HG03097 (cell line): ENCODE measurements around the gene ACP6.
"Not testable (repeated sequence)": the region's sequence is repeated elsewhere in the genome, so short reads cannot be mapped to it uniquely, and the experiment has no call there.

Source experiments
- ATAC-seq: cut with Tn5 transposase; IDR thresholded peaks from one replicate; pipeline ENCODE4 v1.9.1; 2021; ENCODE audit not compliant: unreplicated experiment, low FRiP score

Gene ACP6

DNA sequence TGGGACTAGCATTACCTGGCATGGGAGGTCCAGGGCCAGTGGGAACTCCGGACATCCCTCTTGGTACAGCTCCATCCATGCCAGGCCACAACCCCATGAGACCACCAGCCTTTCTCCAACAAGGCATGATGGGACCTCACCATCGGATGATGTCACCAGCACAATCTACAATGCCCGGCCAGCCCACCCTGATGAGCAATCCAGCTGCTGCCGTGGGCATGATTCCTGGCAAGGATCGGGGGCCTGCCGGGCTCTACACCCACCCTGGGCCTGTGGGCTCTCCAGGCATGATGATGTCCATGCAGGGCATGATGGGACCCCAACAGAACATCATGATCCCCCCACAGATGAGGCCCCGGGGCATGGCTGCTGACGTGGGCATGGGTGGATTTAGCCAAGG, 45.8 kb downstream of the ACP6 start:
- ATAC-seq = no peak

DNA sequence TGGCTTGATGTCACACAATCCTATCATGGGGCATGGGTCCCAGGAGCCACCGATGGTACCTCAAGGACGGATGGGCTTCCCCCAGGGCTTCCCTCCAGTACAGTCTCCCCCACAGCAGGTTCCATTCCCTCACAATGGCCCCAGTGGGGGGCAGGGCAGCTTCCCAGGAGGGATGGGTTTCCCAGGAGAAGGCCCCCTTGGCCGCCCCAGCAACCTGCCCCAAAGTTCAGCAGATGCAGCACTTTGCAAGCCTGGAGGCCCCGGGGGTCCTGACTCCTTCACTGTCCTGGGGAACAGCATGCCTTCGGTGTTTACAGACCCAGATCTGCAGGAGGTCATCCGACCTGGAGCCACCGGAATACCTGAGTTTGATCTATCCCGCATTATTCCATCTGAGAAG, 46.3 kb downstream of the ACP6 start:
- ATAC-seq = no peak

DNA sequence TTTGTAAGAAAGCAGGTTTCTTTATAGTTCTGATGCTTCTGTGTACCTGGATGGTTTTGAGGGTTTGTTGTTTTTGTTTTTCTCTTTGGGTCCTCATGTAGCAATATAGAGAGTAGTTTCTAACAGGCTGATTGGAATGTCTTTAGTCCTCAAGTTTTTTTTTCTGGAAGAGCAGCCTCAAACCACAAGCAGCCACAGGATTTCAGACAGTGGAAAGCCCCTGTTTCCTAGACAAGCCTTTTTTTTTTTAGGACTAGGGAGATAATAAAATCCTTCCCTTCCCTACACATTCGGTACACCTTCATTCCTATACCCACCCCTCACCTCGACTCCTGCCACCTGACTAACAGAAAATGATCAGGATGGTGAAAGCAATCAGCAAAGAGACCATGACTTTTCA, 47.6 kb downstream of the ACP6 start:
- ATAC-seq = no peak

DNA sequence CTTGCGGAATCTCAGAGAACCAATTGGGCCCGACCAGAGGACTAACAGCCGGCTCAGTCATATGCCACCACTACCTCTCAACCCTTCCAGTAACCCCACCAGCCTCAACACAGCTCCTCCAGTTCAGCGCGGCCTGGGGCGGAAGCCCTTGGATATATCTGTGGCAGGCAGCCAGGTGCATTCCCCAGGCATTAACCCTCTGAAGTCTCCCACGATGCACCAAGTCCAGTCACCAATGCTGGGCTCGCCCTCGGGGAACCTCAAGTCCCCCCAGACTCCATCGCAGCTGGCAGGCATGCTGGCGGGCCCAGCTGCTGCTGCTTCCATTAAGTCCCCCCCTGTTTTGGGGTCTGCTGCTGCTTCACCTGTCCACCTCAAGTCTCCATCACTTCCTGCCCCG, 49.8 kb downstream of the ACP6 start:
- no peak for ATAC-seq

DNA sequence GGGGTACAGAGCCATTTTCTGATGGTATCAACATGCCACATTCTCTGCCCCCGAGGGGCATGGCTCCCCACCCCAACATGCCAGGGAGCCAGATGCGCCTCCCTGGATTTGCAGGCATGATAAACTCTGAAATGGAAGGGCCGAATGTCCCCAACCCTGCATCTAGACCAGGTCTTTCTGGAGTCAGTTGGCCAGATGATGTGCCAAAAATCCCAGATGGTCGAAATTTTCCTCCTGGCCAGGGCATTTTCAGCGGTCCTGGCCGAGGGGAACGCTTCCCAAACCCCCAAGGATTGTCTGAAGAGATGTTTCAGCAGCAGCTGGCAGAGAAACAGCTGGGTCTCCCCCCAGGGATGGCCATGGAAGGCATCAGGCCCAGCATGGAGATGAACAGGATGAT, 50.6 kb downstream of the ACP6 start:
- no peak for ATAC-seq

DNA sequence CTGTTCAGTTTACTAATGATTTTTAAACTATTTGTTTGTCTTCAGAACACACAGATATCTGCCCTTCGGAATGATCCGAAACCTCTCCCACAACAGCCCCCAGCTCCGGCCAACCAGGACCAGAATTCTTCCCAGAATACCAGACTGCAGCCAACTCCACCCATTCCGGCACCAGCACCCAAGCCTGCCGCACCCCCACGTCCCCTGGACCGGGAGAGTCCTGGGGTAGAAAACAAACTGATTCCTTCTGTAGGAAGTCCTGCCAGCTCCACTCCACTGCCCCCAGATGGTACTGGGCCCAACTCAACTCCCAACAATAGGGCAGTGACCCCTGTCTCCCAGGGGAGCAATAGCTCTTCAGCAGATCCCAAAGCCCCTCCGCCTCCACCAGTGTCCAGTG, 51.6 kb downstream of the ACP6 start:
- no peak for ATAC-seq

DNA sequence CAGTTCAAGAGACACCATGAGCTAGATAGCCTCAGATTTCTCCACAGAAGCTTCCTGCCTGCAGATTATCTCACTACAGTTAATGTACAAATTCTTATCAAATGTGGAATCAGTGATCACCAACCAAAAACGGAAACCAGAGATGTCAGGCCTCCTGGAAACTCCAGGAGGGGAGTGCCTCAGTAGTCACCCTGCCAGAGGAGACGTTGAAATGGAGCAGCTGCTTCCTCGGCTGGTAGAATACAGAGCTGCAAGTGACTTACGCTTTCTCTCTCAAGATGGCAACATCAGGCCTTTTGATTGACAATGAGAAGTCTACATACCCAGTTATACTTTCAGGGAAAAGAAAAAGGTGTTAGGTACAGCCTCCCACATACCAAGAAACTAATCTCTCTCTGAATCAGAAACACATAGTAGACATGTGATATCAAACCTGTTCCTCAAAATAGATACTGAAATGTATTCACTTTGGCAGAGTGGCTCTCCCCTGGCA, 52.2 kb downstream of the ACP6 start:
- no peak for ATAC-seq

DNA sequence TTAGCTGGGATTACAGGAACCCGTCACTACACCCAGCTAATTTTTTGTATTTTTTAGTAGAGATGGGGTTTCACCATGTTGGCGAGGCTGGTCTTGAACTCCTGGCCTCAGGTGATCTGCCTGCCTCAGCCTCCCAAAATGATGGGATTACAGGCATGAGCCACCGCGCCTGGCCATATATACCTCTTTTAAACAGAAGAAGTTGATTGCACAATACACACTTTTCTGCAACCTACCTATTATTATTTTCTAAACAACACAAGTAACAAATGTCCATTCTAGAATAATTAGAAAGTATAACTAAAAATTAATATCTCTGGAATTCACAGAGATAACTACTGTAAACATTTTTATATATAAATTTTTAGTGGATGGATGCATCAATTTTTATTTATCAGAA, 55.4 kb downstream of the ACP6 start:
- ATAC-seq = not testable (repeated sequence)

DNA sequence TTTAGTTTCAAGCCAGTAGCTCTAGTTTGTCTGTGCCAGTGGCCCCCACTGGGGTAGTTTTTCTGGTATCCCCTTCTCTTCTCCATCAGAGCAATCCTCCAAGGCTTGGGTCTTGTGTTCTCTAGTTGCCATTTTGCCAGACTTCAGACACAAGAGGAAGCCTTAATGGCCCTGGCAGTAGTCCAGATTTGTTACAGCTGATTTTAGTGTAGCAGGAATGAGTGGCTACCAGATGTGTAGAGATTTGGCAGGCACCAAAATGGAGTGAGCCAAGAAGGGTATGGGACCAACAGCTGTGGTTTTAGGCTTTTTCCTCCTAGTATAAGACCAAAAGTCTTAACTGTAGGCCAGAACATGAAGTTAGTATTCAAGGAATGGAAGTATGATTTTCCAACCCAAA, 56.8 kb downstream of the ACP6 start:
- ATAC-seq = no peak

DNA sequence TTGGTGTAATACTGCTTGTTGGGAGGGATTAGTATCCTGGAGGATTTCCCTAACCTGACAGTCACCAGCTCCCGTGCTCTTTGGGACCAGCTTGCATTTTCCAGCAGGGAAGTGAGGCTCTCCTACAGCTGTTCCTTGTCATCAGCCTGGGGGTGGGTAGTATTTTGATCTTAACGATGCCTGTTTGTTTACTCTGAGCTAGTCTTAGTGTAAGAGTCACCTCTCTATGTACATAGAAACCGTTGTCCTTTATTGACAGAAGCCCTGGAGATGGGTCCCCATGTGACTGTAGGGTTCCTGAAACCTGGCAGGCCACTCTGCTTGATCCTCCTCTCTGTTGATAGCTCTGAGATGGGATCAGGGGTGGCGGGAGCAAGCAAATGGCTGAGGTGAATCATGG, 58.0 kb downstream of the ACP6 start:
- ATAC-seq = no peak

DNA sequence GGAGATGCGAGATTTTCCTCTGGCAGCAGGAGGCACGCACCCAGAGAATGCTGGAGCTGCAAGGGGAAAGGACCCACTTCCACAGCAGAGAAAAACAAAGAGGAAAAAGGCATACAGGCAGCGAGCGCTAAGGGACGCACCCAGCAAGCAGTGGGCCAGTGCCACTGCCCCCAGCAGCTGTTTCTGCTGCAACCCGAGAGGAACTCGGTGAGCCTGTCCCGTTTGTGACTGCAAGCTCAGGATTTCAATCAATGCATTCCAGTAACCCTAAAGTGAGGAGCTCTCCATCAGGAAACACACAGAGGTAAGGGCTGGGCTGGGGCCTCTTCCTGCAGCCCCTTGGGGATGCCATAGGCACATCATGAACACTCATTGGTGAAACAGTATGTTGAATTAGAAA, 58.7 kb downstream of the ACP6 start:
- ATAC-seq = no peak

DNA sequence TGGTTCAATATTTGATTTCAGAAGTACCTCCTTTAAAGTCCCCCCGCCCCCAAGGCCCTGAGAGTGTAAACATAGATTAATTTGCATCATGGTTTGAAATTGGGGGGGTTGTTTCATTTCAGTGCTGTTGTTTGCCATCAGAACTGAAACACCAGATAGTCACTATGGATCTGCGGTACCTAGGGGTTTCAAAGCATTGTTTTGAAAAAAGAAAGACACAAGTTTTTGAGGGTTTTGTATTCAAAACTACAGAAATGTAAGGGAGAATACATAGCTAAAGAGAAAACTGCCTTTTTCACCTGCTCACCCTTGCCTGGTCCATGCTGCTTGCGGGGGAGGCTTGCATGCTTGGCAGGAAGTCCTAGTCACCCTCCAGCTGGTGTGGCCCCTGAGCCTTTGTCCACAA, 59.3 kb downstream of the ACP6 start:
- ATAC-seq = peak; percentile 58

DNA sequence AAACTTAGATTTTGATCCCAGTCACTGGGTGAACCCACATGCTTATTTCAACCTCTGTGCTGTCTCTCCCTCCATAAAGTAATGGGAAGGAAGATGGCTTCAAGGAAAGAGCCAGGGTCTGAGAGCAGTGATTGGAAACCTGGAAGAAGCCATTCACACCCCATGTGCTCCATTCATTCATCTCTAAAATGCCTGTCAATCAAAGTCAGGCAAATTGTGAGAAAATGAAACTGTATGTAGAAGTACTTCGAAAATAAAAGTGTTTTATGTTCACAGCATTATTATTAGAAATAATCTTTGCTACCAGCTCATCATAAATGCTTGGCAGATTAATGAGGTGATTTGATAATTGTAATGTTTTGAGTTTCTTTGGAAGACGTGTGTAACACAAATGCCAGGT, 61.0 kb downstream of the ACP6 start:
- ATAC-seq = no peak

DNA sequence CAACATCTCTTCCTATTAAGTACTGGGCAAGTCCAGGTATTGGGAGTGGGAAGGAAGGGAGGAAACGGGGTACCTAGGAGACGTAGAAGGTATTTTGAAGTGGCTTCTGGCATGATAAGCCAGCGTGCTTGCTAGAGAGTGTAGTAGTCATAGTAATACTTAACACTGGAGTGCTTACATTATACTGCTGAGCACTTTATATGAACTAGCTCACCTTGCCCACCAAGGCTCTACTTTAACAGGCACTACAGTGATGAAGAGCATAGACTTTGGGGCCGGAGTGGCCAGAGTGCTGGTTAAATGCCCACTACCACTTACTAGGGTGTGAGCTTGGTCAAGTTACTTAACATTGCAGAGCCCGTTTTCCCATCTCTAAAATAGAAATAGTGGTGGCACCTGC, 61.7 kb downstream of the ACP6 start:
- ATAC-seq = no peak

DNA sequence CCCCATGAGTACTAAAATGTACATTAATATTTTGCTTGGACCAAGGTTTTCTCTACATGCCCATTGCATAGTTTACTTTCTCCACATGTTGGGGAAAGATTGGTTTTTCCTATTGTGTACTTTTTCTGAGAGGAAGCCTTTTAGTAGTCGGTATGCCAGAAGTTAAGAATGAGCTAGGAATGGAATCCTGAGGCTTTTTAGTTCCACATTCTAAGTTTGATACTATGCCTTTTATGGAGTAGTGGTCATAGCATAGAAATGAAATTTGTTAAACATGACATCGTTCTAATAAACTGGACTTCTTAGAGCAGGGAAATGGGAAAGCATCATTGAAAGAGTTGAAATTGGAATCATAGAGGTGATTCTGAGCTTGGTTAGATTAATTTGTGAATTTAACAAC, 64.7 kb downstream of the ACP6 start:
- ATAC-seq = no peak

DNA sequence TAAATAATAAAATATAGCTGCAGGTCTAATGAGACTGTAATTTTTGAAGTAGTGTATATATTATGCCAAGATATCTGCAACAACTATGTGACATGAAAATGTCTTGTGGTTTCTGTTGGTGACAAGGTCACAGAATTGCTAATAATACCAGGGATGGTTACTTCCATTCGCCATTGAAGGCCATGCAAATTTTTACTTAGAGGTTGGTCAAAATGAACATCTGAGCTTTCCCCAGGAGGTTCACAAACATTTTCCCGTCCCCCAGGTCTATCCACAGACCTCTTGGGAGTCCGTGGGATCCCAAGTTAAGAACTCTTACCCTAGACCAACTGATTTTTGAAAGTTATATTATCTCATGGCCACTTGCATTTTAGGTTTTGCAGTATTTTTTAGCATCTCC, 66.3 kb downstream of the ACP6 start:
- ATAC-seq = no peak

DNA sequence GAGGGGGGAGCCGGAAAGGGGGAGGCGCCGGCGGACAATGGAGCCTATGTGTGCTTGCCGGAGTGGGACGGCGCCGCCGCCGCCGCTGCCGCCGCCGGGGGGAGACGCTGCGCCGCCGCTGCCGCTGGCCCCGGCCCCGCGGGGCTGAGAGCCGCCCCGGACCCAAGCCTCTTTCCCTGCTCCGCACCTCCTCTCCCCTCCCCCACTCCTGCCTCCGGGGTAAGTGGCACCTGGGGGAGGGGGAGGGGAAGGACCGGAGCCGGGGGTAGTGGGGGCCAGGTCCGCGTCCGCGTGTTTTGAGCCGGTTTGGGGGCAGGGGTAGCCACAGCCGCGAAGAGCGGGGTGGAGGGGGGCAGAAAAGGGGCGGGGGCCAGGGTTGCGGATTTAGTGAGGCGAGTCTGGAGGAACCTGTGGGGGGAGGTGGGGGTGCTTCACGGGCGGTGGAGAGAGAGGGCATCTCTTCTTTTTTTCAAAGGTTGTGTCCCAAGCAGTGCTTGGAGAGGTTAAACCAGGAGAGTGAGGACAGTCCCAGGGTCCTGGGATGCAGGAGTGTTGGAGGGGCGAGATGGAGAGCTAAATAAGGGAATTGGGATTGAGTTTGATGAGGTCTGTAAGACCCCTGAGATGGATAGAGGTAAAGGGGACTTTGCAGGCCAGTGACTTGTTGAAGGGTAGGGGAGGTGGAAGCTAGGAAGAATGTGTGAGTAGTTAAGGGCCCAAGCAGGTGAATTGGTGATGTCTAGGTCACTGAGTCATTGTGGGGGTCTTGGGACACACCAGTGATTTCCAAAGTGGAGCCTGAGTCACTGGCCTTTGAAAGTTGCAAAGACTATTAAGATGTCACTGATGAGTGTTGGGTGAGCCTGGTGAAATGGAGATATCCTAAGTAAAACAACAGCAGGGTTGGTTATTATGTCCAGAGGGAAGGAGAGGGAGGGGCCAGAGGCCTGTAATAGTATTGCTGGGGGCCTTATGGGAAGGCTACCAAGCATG, 69.9 kb downstream of the ACP6 start:
- no peak for ATAC-seq

DNA sequence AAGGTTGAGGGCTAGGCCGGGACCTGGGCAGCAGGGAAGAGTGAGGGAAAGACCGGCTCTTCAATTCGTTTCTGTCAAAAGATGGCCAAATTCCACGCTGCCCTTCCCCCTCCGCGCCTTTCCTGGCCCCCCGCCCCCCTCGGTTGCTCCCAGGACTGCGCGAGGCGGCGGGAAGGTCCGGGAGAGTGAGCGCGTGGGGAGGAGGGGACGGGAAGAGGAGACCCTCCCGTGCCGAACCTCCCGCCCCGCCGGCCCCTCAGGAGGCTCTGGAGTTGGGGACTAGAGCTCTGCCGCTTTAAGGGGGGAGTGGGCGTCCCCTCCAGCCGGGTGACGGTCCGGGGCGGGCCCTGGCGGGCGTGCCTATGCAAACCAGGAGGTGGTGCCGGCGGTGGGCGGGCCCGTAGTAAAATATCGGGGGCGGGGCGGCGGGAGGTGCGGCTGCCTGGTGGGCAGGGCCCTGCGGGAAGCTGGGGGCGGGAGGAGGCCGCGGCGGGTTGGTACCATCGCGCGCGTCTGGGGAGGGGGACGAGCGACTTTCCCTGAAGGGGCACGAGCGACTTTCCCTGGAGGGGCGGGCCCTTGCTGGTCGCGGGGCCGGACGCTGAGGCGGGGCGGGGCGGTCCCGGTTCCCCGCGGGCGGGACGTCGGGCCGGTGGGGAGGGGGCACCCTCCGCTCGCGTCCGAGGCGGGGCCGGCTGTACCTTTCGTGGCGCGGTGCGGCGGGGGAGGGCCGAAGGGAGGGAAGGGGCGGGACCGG, 70.8 kb downstream of the ACP6 start:
- peak; percentile 73 for ATAC-seq

DNA sequence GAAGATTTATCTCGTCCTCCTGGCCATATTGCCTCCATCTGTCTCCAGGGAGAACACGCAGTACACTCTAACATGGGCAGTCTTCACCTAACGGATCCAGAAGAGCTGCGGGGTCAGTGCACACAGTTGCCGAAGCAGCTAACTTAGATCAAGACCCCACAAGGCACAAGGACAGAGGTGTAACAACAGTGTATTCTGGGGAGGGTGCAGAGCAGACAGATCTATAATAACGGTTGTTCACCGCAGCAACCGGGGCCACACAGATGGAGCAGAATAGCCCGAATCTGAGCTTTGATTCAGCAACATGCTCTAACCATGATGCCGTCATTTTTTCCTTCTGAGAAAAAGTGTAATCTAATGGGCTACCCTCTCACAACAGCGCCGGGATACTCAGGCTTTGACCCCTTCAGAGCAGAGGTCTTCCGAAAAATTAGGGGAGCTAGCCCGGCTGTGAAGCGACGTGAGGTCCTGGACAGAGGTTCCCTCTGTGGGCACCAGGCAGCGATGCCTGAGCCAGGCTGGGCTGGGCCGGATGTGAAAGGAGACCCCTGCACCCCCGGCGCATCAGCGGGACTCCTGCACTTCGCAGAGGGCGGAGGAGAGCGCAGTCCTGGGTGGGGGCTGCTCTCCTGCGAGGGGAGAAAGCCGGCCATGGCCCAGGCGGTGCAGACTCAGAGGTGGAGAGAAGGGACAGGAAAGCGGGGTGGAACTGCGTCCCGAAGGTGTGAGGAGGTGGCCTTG, 71.5 kb downstream of the ACP6 start:
- ATAC-seq = peak; percentile 20

DNA sequence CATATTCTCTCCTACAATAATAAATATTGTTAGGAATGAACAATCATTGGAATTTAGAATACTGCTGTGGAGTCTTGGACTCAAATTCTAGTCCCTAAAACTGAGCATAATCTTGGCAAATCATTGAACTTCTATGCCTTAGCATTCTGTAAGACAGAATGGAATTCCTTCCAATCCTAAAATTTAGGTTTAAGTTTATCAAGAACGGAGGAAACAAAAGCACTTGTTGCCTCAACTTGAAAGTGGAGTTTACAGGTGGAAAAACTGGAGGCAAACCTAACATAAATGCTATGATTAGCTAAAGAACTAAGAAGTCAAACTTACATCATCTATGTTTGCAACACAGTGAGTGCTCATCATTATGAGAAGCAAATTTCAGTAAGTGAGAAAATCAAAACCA, 73.3 kb downstream of the ACP6 start:
- ATAC-seq = no peak
